Effector memory CD8-positive, alpha-beta T cell (primary cell): ENCODE measurements around the gene BAZ2B.
"Not testable (repeated sequence)": the region's sequence is repeated elsewhere in the genome, so short reads cannot be mapped to it uniquely, and the experiment has no call there.

ENCODE experiments used
- ATAC-seq: fragments of 150-1000 bp; cut with Tn5 transposase; replicated peaks from 2 replicates; pipeline ENCODE4 v1.10.0; 2021; ENCODE audit warnings: mild to moderate bottlenecking, moderate library complexity
- DNase-seq, 3 experiments: peaks; one replicate each; pipeline ENCODE4 v3.0.0; 2021
- H3K27ac Mint-ChIP-seq, 2 donors: one replicate each; pipeline ENCODE4 v1.8.0; 2022; ENCODE audit warnings: mild to moderate bottlenecking in 2 of 2, mixed read lengths in 2 of 2, moderate library complexity in 2 of 2
- H3K27me3 Mint-ChIP-seq, 2 donors: one replicate each; pipeline ENCODE4 v1.8.0; 2022; ENCODE audit warnings: mixed read lengths in 2 of 2
- H3K36me3 Mint-ChIP-seq: one replicate; pipeline ENCODE4 v1.8.0; 2022; ENCODE audit warnings: mild to moderate bottlenecking, moderate library complexity, mixed read lengths; ENCODE audit not compliant: insufficient read depth
- H3K4me1 Mint-ChIP-seq, 2 donors: one replicate each; pipeline ENCODE4 v1.8.0; 2022; ENCODE audit warnings: low read depth in 2 of 2, mixed read lengths in 2 of 2
- H3K4me3 Mint-ChIP-seq, 2 donors: one replicate each; pipeline ENCODE4 v1.8.0; 2022; ENCODE audit warnings: mild to moderate bottlenecking in 2 of 2, mixed read lengths in 2 of 2, moderate library complexity in 2 of 2
- H3K9me3 Mint-ChIP-seq, 2 donors: one replicate each; pipeline ENCODE4 v1.8.0; 2022; ENCODE audit warnings: mixed read lengths in 2 of 2

Gene BAZ2B

DNA sequence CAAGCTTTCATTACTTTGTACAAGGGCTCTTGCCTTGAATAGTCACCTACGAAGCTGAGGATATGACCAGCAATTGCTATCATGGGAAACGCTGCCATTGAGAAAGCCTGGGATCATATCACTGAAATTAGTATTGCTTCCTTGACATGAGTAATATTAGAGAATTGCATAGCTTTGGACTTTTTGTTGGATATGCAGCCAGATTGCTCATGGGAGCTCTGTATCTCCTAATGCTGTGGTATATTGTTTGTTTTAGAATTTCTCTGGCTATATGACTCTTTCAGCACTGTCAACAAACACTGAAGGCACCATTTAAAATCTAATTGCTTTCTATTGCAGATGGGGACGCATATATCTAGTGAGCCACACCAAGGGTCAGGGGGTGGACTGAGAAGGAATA lies 249.8 kb downstream of the BAZ2B start:
- Mint-ChIP-seq H3K36me3 (peaks cover 6% of the 10 kb centered on the region), H3K4me3 (no peak overlapping the region), H3K9me3 (no peaks in the 10 kb centered on the region), H3K27ac (no peak overlapping the region), H3K27me3 (no peaks in the 10 kb centered on the region), H3K4me1 (no peaks in the 10 kb centered on the region)
- ATAC-seq (no peak), DNase-seq (no peak)

DNA sequence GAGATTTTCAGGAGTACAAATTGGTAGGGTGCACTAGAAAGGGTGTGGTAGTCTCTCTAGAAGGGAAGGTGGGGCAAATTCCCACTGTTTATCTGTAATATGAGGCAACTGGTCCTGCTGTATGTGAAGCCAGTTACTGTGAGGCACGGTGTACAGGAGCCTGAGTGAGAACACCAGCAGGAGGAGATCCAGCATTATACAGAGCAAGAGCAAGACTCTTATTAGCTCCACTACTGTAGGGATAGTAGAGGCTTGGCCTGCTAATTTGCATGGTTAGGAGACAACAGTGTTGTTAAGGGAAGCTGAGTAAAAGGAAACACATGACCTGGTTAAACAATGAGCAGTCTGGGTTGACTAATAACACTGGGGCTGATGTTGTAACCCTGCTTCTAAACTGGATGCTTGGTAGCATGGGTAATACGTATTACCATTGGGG lies 253.5 kb downstream of the BAZ2B start:
- H3K36me3 Mint-ChIP-seq = peaks cover 4% of the 10 kb centered on the region
- no peak overlapping the region for H3K27ac Mint-ChIP-seq
- ATAC-seq (no peak), DNase-seq (no peak)
- H3K4me3 Mint-ChIP-seq = no peak overlapping the region
- H3K4me1 Mint-ChIP-seq = peaks cover 4 to 9% of the 10 kb centered on the region in 2 donors
- no peaks in the 10 kb centered on the region for H3K9me3 Mint-ChIP-seq
- no peaks in the 10 kb centered on the region for H3K27me3 Mint-ChIP-seq

DNA sequence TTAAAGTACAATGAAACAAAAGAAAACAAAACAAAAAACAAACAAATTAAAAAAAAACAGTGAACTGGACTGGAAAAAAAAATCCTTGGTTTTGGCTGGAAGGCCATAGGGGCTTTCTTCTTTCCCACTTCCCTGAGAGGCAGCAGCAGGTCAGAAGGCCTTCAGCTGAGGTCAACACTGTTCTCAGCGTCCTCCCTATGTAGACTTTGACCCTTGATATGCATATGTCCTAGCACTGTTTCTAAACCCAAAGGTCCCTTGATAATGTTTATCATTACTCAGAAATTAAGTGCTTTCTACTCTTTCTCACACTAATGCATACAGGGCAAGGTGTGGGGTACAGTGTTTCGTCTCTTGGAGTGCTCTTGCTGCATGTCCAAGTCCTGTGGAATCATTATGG lies 254.3 kb downstream of the BAZ2B start:
- H3K9me3 Mint-ChIP-seq = no peaks in the 10 kb centered on the region
- H3K4me3 Mint-ChIP-seq = no peak overlapping the region
- H3K4me1 Mint-ChIP-seq = peaks cover 5 to 9% of the 10 kb centered on the region in 2 donors
- peaks cover 4% of the 10 kb centered on the region for H3K36me3 Mint-ChIP-seq
- DNase-seq (no peak), ATAC-seq (no peak)
- no peaks in the 10 kb centered on the region for H3K27me3 Mint-ChIP-seq
- no peak overlapping the region for H3K27ac Mint-ChIP-seq

- H3K36me3 Mint-ChIP-seq, H3K27ac Mint-ChIP-seq, H3K4me3 Mint-ChIP-seq, DNase-seq, H3K27me3 Mint-ChIP-seq, H3K9me3 Mint-ChIP-seq, H3K4me1 Mint-ChIP-seq, ATAC-seq: not testable (repeated sequence)
Observed at GRCh38 chr2:159361603-159362002, 254.7 kb downstream of the BAZ2B start.

- H3K9me3 Mint-ChIP-seq = no peaks in the 10 kb centered on the region
- no peak overlapping the region for H3K4me3 Mint-ChIP-seq
- no peaks in the 10 kb centered on the region for H3K36me3 Mint-ChIP-seq
- H3K4me1 Mint-ChIP-seq = peaks cover 8 to 9% of the 10 kb centered on the region in 2 donors
- no peak for DNase-seq
- H3K27ac Mint-ChIP-seq = no peak overlapping the region
- no peak for ATAC-seq
- H3K27me3 Mint-ChIP-seq = no peaks in the 10 kb centered on the region
Observed at GRCh38 chr2:159356053-159356554, 260.2 kb downstream of the BAZ2B start.

- Mint-ChIP-seq H3K9me3 (no peaks in the 10 kb centered on the region), H3K36me3 (peaks cover 11% of the 10 kb centered on the region), H3K27me3 (no peaks in the 10 kb centered on the region), H3K4me3 (no peak overlapping the region), H3K27ac (no peak overlapping the region), H3K4me1 (peaks cover 0 to 2% of the 10 kb centered on the region in 2 donors)
- no peak for ATAC-seq
- no peak for DNase-seq
Observed at GRCh38 chr2:159351977-159352376, 264.4 kb downstream of the BAZ2B start.

GRCh38 chr2:159349674-159350299 lies 266.6 kb downstream of the BAZ2B start:
- ATAC-seq = no peak
- DNase-seq = no peak
- Mint-ChIP-seq H3K27me3 (no peaks in the 10 kb centered on the region), H3K4me1 (no peaks in the 10 kb centered on the region), H3K27ac (no peak overlapping the region), H3K9me3 (no peaks in the 10 kb centered on the region), H3K4me3 (no peak overlapping the region), H3K36me3 (peaks cover 15% of the 10 kb centered on the region)

GRCh38 chr2:159326569-159327255 lies 289.6 kb downstream of the BAZ2B start:
- Mint-ChIP-seq H3K4me3 (no peak overlapping the region), H3K27me3 (no peaks in the 10 kb centered on the region), H3K36me3 (peaks cover 23% of the 10 kb centered on the region), H3K27ac (no peak overlapping the region), H3K4me1 (no peaks in the 10 kb centered on the region), H3K9me3 (no peaks in the 10 kb centered on the region)
- DNase-seq = no peak
- no peak for ATAC-seq

GRCh38 chr2:159322419-159322818 lies 293.9 kb downstream of the BAZ2B start:
- Mint-ChIP-seq H3K9me3 (no peaks in the 10 kb centered on the region), H3K36me3 (peaks cover 17% of the 10 kb centered on the region), H3K27ac (no peak overlapping the region), H3K4me3 (no peak overlapping the region), H3K4me1 (no peaks in the 10 kb centered on the region), H3K27me3 (no peaks in the 10 kb centered on the region)
- no peak for ATAC-seq
- no peak for DNase-seq

DNA sequence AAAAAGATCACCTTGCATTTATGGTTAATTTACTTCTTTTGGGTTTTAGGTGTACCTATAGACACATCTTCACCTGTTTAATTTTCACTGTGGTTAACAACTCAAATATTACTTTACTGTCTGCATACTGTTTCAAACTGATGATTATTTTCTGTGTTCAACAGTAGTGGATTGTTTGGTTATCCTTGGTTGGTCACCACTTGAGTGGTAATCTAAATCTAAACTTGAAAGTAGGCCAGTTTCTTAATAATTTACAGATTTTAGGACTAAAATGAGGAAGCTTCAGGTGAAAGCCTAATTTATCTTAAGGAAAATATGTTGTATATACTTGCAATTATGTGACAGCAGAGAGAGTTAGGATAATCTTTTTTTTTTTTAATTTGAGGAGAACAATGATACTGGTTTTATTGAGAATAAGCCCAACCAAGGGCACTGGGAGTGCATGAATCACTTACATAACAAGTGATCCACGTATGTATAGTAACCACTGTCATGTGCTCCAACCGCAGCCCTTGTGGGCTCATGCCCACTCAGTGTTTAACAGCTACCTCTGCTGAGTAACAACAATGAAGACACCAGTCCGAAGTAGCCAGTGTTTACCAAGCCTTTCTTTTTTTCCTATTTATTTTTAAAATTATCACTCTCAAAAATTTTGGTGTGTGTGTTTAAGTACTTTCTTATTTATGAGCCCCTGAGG lies 298.8 kb downstream of the BAZ2B start:
- Mint-ChIP-seq H3K27me3 (no peaks in the 10 kb centered on the region), H3K4me3 (no peak overlapping the region), H3K9me3 (no peaks in the 10 kb centered on the region), H3K27ac (no peak overlapping the region), H3K36me3 (peaks cover 14% of the 10 kb centered on the region), H3K4me1 (peaks cover 0 to 1% of the 10 kb centered on the region in 2 donors)
- ATAC-seq (no peak), DNase-seq (no peak)

- Mint-ChIP-seq H3K9me3 (peaks cover 0 to 3% of the 10 kb centered on the region in 2 donors), H3K27ac (no peak overlapping the region), H3K4me3 (no peak overlapping the region), H3K36me3 (no peaks in the 10 kb centered on the region), H3K4me1 (no peaks in the 10 kb centered on the region), H3K27me3 (peaks cover 13 to 17% of the 10 kb centered on the region in 2 donors)
- DNase-seq (no peak), ATAC-seq (no peak)
Observed at GRCh38 chr2:159307942-159308341, 308.4 kb downstream of the BAZ2B start.

DNA sequence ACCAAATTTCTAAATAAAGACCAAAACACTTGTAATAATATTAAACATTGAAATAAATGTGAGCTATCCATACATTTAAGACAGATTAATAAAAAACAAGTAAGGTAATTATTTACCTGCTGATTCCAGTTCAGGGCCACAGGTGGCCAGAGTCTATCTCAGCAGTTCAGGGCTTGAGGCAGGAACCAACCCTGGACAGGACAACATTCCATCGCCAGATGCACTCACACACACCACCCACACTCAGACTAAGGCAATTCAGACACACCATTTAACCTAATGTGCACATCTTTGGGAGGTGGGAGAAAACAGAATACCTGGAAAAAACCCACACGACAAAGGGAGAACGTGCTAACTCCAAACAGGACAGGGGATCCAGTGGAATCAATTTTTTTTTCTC lies 315.8 kb downstream of the BAZ2B start:
- H3K4me1 Mint-ChIP-seq = no peaks in the 10 kb centered on the region
- H3K36me3 Mint-ChIP-seq = no peaks in the 10 kb centered on the region
- no peak overlapping the region for H3K27ac Mint-ChIP-seq
- peaks cover 17 to 18% of the 10 kb centered on the region in 2 donors for H3K27me3 Mint-ChIP-seq
- ATAC-seq = no peak
- DNase-seq = no peak
- H3K4me3 Mint-ChIP-seq = no peak overlapping the region
- H3K9me3 Mint-ChIP-seq = peaks cover 0 to 3% of the 10 kb centered on the region in 2 donors

DNA sequence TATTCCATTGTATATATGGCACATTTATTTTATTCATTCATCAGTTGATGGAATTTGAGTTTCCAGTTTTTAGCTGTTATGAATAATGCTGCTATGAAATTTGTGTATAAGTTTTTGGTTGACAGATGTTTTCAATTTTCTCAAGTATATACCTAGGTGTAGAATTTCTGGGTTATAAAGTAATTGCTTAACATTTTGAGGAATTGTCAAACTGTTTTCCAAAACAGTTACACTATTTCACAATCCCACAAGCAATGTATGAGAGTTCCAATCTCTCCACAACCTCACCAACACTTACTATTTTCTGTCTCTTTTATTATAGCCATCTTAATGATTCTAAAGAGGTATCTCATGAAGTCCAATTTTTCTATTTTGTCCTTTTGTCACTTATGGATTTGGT lies 317.4 kb downstream of the BAZ2B start:
- Mint-ChIP-seq H3K27ac (no peak overlapping the region), H3K9me3 (peaks cover 0 to 2% of the 10 kb centered on the region in 2 donors), H3K4me3 (no peak overlapping the region), H3K4me1 (no peaks in the 10 kb centered on the region), H3K27me3 (peaks cover 5 to 8% of the 10 kb centered on the region in 2 donors), H3K36me3 (no peaks in the 10 kb centered on the region)
- no peak for ATAC-seq
- DNase-seq = no peak
